Spleen (tissue), 7 donors: ENCODE measurements around the gene GAB1.

ENCODE experiments used
- POLR2A ChIP-seq, 3 donors: fragments of 450-650 bp; IDR thresholded peaks; one replicate each; pipeline ENCODE4 v1.5.1; 2017; ENCODE audit warnings: antibody characterized with exemption in 3 of 3, mild to moderate bottlenecking in 1 of 3
- TF ChIP-seq, protein P1 (sequence below), 11 experiments: fragments of 200-600 bp in 7 of 11; fragments of 450-650 bp in 4 of 11; sonication (generic) in 4 of 11; IDR thresholded peaks in 8 of 11; conservative IDR thresholded peaks in 3 of 11; 1 replicate in 7 of 11; 2 replicates in 4 of 11; pipeline versions ENCODE4 v1.4.0 to v1.8.0; 2016 to 2021; ENCODE audit warnings: antibody characterized with exemption in 11 of 11, inconsistent platforms in 4 of 11, mild to moderate bottlenecking in 1 of 11
- donor health status: DM: no; HTN: no; CAD: no; lungs with moderate emphysema.
- donor health status: DM: no; HTN: no; CAD: no.
- donor health status: DM: no; HTN: no; CAD: no.

DNA sequence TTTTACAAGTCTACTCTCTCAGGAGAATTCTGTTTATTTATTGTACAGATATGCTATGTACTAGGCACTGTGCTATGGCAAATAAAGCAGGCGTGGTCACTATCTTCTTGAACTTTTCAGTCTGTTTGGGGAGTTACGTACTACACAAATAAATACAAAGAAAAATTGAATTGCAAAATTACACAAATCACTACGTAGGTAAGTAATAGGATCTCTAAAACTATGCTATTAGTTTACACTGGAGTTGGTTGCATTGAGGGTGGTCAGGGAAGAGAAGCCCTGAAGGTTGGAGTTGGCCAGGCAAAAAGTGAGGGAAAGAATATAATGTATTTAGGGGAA lies 75.7 kb downstream of the GAB1 start:
- TF ChIP-seq, protein P1, sequence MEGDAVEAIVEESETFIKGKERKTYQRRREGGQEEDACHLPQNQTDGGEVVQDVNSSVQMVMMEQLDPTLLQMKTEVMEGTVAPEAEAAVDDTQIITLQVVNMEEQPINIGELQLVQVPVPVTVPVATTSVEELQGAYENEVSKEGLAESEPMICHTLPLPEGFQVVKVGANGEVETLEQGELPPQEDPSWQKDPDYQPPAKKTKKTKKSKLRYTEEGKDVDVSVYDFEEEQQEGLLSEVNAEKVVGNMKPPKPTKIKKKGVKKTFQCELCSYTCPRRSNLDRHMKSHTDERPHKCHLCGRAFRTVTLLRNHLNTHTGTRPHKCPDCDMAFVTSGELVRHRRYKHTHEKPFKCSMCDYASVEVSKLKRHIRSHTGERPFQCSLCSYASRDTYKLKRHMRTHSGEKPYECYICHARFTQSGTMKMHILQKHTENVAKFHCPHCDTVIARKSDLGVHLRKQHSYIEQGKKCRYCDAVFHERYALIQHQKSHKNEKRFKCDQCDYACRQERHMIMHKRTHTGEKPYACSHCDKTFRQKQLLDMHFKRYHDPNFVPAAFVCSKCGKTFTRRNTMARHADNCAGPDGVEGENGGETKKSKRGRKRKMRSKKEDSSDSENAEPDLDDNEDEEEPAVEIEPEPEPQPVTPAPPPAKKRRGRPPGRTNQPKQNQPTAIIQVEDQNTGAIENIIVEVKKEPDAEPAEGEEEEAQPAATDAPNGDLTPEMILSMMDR (IDR thresholded peaks at IDR 0.05 in 8 of 11, conservative IDR thresholded peaks at IDR 0.05 in 3 of 11): no peak
- no peak for TF ChIP-seq POLR2A (IDR thresholded peaks at IDR 0.05)
